Kidney (tissue), 14 donors: Measurements from ENCODE around the gene CACTIN. TPM values are rescaled to one million over a fixed set of nuclear protein-coding genes. Genes with fewer than 3 reads are reported as not detected.

Source experiments
- DNase-seq, 5 donors: peaks; one replicate each; pipeline ENCODE4 v3.0.0-alpha.2; 2013 to 2020
- FAIRE-seq: peaks from 2 replicates; lab custom pipeline; 2012; peaks lifted over from hg19 to GRCh38; lab: Jason Lieb, UNC
- H3K27ac ChIP-seq, 2 donors: one replicate each; pipeline ENCODE4 v1.7.0; 2013; ENCODE audit warnings: low read depth in 2 of 2, low read length in 2 of 2, inconsistent platforms in 1 of 2
- H3K27me3 ChIP-seq: one replicate; pipeline ENCODE4 v1.7.1; 2013; ENCODE audit warnings: low read length, inconsistent platforms; ENCODE audit not compliant: control insufficient read depth, insufficient read depth
- H3K36me3 ChIP-seq, 3 donors: one replicate each; pipeline versions ENCODE4 v1.7.0 to v1.7.1; 2013; ENCODE audit warnings: low read length in 3 of 3, control low read depth in 1 of 3, inconsistent platforms in 1 of 3; ENCODE audit not compliant: insufficient read depth in 3 of 3, control insufficient read depth in 2 of 3
- H3K4me1 ChIP-seq, 3 donors: one replicate each; pipeline versions ENCODE4 v1.7.0 to v1.7.1; 2013; ENCODE audit warnings: low read length in 3 of 3, inconsistent platforms in 1 of 3, low read depth in 1 of 3; ENCODE audit not compliant: control insufficient read depth in 2 of 3, insufficient read depth in 2 of 3
- H3K4me3 ChIP-seq, 3 donors: one replicate each; pipeline versions ENCODE4 v1.7.0 to v1.8.1; 2013; ENCODE audit warnings: low read length in 3 of 3, control low read depth in 1 of 3, inconsistent platforms in 1 of 3
- H3K9ac ChIP-seq, 3 donors: one replicate each; pipeline versions ENCODE4 v1.7.0 to v1.7.1; 2013; ENCODE audit warnings: low read length in 3 of 3, control low read depth in 1 of 3, inconsistent platforms in 1 of 3
- H3K9me3 ChIP-seq, 3 donors: one replicate each; pipeline versions ENCODE4 v1.7.0 to v1.7.1; 2013; ENCODE audit warnings: low read length in 3 of 3, control low read depth in 1 of 3, inconsistent platforms in 1 of 3; ENCODE audit not compliant: control insufficient read depth in 2 of 3, insufficient read depth in 1 of 3
- intact Hi-C: fragments of 100-400 bp; cut with DNase I; formaldehyde crosslinking; loops from one replicate; pipeline ENCODE4 v1.11.1; 2022
- polyA plus RNA-seq: library from polyadenylated mRNA; stranded (reverse); fragments of 350-450 nt; fragmentation: Illumina TruSeq; extraction: RNeasy Lipid Tissue Mini Kit (QIAGEN cat#74804); gene quantifications from one replicate; pipeline ENCODE4 v1.2.3, GENCODE V29; 2014; ENCODE audit warnings: low read depth, low replicate concordance; ENCODE audit not compliant: insufficient read depth
- total RNA-seq: library from RNA; stranded (reverse); fragmentation: NEBNext Ultra II Directional; extraction: Animal tissue kit (Norgen Biotek cat#: 25700); gene quantifications from one replicate; pipeline ENCODE4 v1.2.1, GENCODE V29; 2021
- TF ChIP-seq, protein P1 (sequence below): IDR thresholded peaks from 3 replicates; pipeline ENCODE4 v1.5.1; 2012; ENCODE audit warnings: mild to moderate bottlenecking, moderate library complexity, borderline replicate concordance; ENCODE audit not compliant: insufficient read depth; ENCODE audit errors: extremely low read depth
- donor health status: control.
- donor health status: control.
- donor health status: control.
- donor health status: control.
- donor health status: control.
- donor health status: DM: yes; HTN: yes; CAD: no.
- donor health status: Normal renal cell carcinoma (clear cell type).

Gene CACTIN
- total and polyA plus RNA-seq, 2 donors from 2014 or later = 11.6 to 23.9 TPM

DNA sequence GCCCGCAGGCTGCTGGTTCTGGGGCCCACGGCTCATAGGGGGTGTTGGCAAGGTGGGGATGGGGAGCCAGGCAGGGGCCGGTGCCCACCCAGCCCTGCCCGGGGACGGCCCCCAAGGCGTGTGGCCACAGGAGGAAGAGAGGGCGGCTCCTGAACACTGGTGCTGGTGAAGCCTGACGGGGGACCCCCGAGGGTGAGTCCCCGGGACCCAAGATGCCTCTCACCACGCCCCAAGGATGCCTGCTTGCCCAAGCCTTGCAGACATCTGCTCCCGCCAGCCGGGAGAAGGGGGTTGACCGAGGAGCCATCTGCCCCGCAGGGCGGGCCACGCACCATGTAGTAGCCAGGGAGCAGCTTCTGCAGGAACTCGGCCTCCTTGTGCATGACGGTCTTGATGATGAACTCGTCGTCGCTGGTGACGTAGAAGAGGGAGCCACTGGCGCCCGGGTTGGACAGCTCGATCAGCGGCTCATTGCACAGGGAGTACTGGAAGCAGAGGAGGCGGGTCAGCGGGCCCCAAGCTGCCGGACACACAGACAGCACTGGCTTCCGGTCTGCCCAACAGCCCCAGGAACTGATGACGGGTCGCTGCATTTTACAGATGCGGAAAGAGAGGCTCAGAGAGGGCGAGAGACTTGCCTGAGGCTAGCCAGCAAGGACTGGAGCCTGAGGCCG, 29.6 kb upstream of the CACTIN start:
- H3K36me3 ChIP-seq = peaks cover 2 to 13% (median 4%) of the 10 kb centered on the region in 3 donors
- no peaks in the 10 kb centered on the region for H3K27me3 ChIP-seq
- no peak overlapping the region for H3K9ac ChIP-seq
- H3K4me1 ChIP-seq = no peaks in the 10 kb centered on the region
- no peak overlapping the region for H3K27ac ChIP-seq
- no peak overlapping the region for H3K4me3 ChIP-seq
- TF ChIP-seq, protein P1, sequence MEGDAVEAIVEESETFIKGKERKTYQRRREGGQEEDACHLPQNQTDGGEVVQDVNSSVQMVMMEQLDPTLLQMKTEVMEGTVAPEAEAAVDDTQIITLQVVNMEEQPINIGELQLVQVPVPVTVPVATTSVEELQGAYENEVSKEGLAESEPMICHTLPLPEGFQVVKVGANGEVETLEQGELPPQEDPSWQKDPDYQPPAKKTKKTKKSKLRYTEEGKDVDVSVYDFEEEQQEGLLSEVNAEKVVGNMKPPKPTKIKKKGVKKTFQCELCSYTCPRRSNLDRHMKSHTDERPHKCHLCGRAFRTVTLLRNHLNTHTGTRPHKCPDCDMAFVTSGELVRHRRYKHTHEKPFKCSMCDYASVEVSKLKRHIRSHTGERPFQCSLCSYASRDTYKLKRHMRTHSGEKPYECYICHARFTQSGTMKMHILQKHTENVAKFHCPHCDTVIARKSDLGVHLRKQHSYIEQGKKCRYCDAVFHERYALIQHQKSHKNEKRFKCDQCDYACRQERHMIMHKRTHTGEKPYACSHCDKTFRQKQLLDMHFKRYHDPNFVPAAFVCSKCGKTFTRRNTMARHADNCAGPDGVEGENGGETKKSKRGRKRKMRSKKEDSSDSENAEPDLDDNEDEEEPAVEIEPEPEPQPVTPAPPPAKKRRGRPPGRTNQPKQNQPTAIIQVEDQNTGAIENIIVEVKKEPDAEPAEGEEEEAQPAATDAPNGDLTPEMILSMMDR = no peak
- H3K9me3 ChIP-seq = no peaks in the 10 kb centered on the region
- intact Hi-C loops = no loop called here
- FAIRE-seq (no peak), DNase-seq (no peak)

DNA sequence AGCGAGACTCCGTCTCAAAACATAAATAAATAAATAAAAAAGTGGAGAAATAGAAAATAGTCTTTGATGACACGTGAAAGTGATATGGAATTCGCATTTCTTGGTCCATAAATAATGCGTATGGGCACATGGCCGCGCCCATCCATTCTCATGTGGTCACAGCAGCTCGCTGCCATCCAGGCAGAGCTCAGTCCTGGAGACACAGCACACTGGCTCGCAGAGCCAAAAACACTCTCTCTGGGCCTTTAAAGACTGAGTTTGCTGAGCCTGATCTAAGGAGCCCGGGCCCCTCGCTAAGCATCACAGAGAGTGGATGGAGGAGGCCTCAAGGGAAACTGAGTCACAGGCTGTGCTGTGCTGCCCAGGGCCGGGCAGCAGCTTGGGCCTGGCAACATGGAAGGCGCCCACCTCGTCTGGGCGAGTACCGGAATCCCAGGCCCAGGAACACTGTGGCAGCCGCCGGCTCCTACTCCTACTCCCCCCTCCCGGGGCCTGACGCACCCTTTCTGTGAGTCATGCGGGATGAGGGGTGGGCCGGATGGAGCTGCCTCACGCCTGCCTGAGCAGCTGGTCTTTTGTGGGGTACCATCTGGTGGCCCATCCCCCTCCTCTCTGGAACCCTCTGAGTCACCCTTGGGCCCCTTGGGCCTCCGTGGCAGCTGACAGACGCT, 28.9 kb upstream of the CACTIN start:
- no peak overlapping the region for H3K4me3 ChIP-seq
- TF ChIP-seq, protein P1 = no peak
- no peaks in the 10 kb centered on the region for H3K4me1 ChIP-seq
- intact Hi-C loops = no loop called here
- H3K9ac ChIP-seq = no peak overlapping the region
- peaks cover 2 to 12% (median 4%) of the 10 kb centered on the region in 3 donors for H3K36me3 ChIP-seq
- no peaks in the 10 kb centered on the region for H3K27me3 ChIP-seq
- no peak for FAIRE-seq
- no peak overlapping the region for H3K27ac ChIP-seq
- peak in 2 of 5 donors; percentile 12 to 29 for DNase-seq
- no peaks in the 10 kb centered on the region for H3K9me3 ChIP-seq

DNA sequence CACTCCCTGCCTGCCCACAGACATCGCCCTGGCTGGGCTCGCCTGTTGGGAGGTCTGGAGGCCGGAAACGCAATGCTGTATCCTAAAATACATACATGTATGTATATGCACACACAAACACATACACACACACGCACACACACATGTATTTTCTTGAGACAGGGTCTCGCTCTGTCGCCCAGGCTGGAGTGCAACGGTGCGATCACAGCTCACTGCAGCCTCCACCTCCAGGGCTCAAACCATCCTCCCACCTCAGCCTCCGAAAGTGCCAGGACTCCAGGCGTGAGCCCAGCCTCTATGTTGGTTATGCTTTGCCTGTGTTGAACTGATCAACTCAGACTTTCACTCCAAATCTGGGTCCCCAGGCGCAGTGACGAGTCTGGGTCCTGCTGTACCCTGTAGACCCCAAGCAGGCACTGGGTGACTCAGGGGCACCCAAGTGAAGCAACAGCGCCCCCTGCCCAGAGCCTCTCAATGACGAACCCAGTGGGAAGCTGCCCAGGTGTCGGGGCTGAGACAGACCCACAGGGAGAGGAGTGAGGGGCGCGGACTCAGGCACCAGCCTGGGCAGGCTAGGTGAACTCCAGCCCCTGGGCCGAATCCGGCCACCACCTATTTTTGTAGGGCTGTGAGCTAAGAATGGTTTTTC, 27.4 kb upstream of the CACTIN start:
- H3K4me3 ChIP-seq = no peak overlapping the region
- TF ChIP-seq, protein P1 = no peak

More for the DNA sequence above, 27.4 kb upstream of the CACTIN start:
- Histone ChIP-seq H3K27me3 (no peaks in the 10 kb centered on the region), H3K4me1 (no peaks in the 10 kb centered on the region), H3K27ac (no peak overlapping the region), H3K9ac (no peak overlapping the region), H3K9me3 (no peaks in the 10 kb centered on the region), H3K36me3 (peaks cover 2 to 12% (median 4%) of the 10 kb centered on the region in 3 donors)
- no peak for FAIRE-seq
- no peak for DNase-seq
- intact Hi-C loops = no loop called here
